GM10248 (cell line): ENCODE measurements around the gene TMEM165.

Experiments
- CTCF ChIA-PET: fragments of 300-600 bp; sonication (Branson Sonifier 250); formaldehyde crosslinking; extraction: SDS; loops from one replicate; lab custom pipeline; 2021; ENCODE audit warnings: antibody characterized with exemption; lab: Yijun Ruan, JAX
- POLR2A ChIA-PET: fragments of 350-650 bp; sonication (Branson Sonifier 250); formaldehyde crosslinking; extraction: SDS; loops from one replicate; lab custom pipeline; 2020; ENCODE audit warnings: antibody characterized with exemption; lab: Yijun Ruan, JAX
- DNase-seq: peaks from one replicate; pipeline ENCODE4 v3.0.0; 2012; ENCODE audit errors: extremely low spot score
- CTCF ChIP-seq: IDR thresholded peaks from 2 replicates; pipeline ENCODE4 v1.5.1; 2012; ENCODE audit warnings: mild to moderate bottlenecking, low read depth; ENCODE audit errors: extremely low read depth, missing control alignments, control extremely low read depth

Gene TMEM165

GRCh38 chr4:55386840-55387239 is 8.9 kb upstream of the TMEM165 start:
- no peak for DNase-seq
- ChIA-PET POLR2A (no interaction called here), CTCF (interaction anchor here (1.0 to 1.5 kb wide), 3 partner anchors 9 to 41 kb away, joined by 3 to 4 read pairs (median 3); partner anchors contain the start of genes SRD5A3 and TMEM165)
- TF ChIP-seq CTCF = no peak

GRCh38 chr4:55393461-55394320 is 2.1 kb upstream of the TMEM165 start:
- no peak for DNase-seq
- TF ChIP-seq CTCF = no peak
- ChIA-PET CTCF (interaction anchor here (0.6 to 3.6 kb wide), 7 partner anchors 9 to 152 kb away, joined by 3 to 28 read pairs (median 4); partner anchors contain the start of gene SRD5A3), POLR2A (no interaction called here)

DNA sequence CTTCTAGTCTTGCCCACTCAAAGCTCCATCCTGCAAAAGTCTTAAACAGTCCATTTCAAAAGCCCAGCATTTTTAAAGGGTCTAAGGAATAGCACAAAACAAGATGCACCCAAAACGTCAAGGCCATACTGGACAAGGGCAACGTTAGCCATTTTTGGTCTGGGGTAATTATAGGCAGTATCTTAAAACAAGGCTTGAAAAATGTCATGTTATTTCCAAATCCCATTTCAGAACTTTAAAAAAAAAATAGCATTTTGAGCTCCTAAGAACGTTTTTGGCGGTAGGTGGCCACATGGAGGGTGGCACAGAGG is 584 bp upstream of the TMEM165 start:
- TF ChIP-seq CTCF = no peak
- DNase-seq = no peak
- POLR2A ChIA-PET = interaction anchor here (0.6 kb wide), 2 partner anchors 26 to 37 kb away, joined by 3 to 5 read pairs; no protein-coding TSS in a partner anchor
- CTCF ChIA-PET = interaction anchor here (1.1 to 3.6 kb wide), 9 partner anchors 9 to 1441 kb away, joined by 3 to 28 read pairs (median 4); partner anchors contain the start of gene SRD5A3

GRCh38 chr4:55396308-55397125 is 760 bp downstream of the TMEM165 start:
- DNase-seq = peak; percentile 43
- TF ChIP-seq CTCF = no peak
- ChIA-PET CTCF (interaction anchor here (1.1 to 3.6 kb wide), 6 partner anchors 10 to 551 kb away, joined by 3 to 28 read pairs (median 5); partner anchors contain the start of gene SRD5A3), POLR2A (interaction anchor here (0.6 kb wide), 1 partner anchor 27 kb away, joined by 4 read pairs; no protein-coding TSS in a partner anchor)

DNA sequence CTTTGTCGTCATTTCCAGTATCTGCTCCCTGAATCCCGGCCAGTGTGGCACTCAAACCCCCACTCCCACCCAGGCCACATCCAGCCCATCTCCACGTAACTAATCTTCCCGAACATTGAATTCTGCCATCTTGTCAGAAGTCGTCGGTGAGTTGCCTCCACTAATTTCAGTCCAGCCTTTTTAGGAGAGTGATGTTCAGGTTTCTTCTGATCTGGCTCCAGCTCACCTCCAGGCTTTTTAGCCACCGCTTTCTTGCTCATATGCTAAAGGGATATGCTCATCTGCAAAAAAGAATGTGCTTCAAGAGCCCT is 1.3 kb downstream of the TMEM165 start:
- TF ChIP-seq CTCF = no peak
- POLR2A ChIA-PET = no interaction called here
- no peak for DNase-seq
- CTCF ChIA-PET = interaction anchor here (3.6 kb wide), 1 partner anchor 51 kb away, joined by 28 read pairs; the partner anchor contains the start of gene SRD5A3

DNA sequence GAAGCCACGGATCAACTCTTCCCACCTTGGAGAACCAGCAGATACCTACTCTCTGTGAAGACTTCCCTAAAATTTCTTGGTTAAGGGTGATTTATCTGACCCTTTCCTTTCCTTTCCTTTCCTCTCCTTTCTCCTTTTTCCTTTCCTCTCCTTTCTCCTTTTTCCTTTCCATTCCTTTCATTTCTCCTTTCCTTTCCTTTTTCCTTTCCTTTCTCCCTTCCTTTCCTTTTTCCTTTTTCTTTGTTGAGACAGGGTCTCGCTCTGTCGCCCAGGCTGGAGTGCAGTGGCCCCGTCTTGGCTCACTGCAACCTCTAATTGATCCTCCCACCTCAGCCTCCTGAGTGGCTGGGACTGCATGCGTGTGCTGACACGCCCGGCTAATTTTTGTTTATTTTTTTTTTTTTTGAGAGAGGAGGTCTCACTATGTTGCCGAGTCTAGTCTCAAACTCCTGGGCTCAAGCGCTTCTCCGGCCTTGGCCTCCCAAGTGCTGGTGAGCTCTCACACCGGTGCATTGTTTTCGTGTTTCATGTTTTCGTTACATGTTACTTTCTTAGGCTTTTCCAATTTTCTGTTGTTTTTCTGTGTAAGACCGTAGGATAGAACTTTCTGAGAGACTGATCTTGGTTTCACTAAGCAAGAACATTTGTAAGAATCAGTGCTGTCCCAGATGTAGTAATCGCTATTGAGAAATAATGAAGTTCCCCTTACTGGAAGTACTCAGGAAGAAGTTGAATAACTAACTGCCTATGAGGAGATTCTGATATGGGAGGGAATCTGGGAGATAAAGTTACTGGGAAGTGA is 2.0 kb downstream of the TMEM165 start:
- CTCF ChIA-PET = interaction anchor here (0.8 to 2.5 kb wide), 5 partner anchors 9 to 52 kb away, joined by 3 to 13 read pairs (median 3); partner anchors contain the start of gene SRD5A3
- no peak for TF ChIP-seq CTCF
- POLR2A ChIA-PET = no interaction called here
- DNase-seq = no peak
